Calu3 (cell line): ENCODE data around the gene ETAA1. TPM values are rescaled to one million over a fixed set of nuclear protein-coding genes. Genes with fewer than 3 reads are reported as not detected.
A peak's percentile ranks its signal among the peaks of the same experiment; 100 is the strongest.

ENCODE experiments used
- BruUV-seq: library from RNA; stranded (reverse); fragments of 400-500 nt; replicated peaks from 2 replicates; lab custom pipeline; 2021; lab: Mats Ljungman, UMichigan
- CTCF ChIA-PET: fragments of 300-600 bp; sonication (Branson Sonifier 250); formaldehyde crosslinking; loops from one replicate; lab custom pipeline; 2022; ENCODE audit warnings: antibody characterized with exemption; lab: Charles Lee
- DNase-seq: peaks from one replicate; pipeline ENCODE4 v3.0.0; 2022
- H3K27ac Mint-ChIP-seq: one replicate; pipeline ENCODE4 v1.8.0; 2022; ENCODE audit warnings: mixed read lengths; ENCODE audit not compliant: unreplicated experiment
- H3K27me3 Mint-ChIP-seq: one replicate; pipeline ENCODE4 v1.8.0; 2022; ENCODE audit warnings: mixed read lengths; ENCODE audit not compliant: unreplicated experiment
- H3K36me3 Mint-ChIP-seq: one replicate; pipeline ENCODE4 v1.8.0; 2022; ENCODE audit warnings: mild to moderate bottlenecking, moderate library complexity, mixed read lengths; ENCODE audit not compliant: insufficient read depth, unreplicated experiment
- H3K4me1 Mint-ChIP-seq: one replicate; pipeline ENCODE4 v1.8.0; 2022; ENCODE audit warnings: mild to moderate bottlenecking, low read depth, mixed read lengths; ENCODE audit not compliant: unreplicated experiment
- H3K4me3 Mint-ChIP-seq: one replicate; pipeline ENCODE4 v1.8.0; 2022; ENCODE audit warnings: mild to moderate bottlenecking, low read depth, moderate library complexity, mixed read lengths; ENCODE audit not compliant: unreplicated experiment
- H3K9me3 Mint-ChIP-seq: one replicate; pipeline ENCODE4 v1.8.0; 2022; ENCODE audit warnings: low read depth, mixed read lengths; ENCODE audit not compliant: unreplicated experiment
- intact Hi-C: fragments of 100-400 bp; cut with micrococcal nuclease; formaldehyde crosslinking; loops from one replicate; pipeline ENCODE4 v1.10.0; 2022; ENCODE audit not compliant: unreplicated experiment
- total RNA-seq: library from RNA; stranded (reverse); gene quantifications from 2 replicates; pipeline ENCODE4 v1.2.3, GENCODE V29; 2022
- TF ChIP-seq, protein P1 (sequence below): fragments of 200-600 bp; IDR thresholded peaks from one replicate; pipeline ENCODE4 v1.8.0; 2022; ENCODE audit warnings: antibody characterized with exemption; ENCODE audit not compliant: unreplicated experiment

Gene ETAA1
- total RNA-seq, 1 experiment from 2014 or later: 12.6 TPM

DNA sequence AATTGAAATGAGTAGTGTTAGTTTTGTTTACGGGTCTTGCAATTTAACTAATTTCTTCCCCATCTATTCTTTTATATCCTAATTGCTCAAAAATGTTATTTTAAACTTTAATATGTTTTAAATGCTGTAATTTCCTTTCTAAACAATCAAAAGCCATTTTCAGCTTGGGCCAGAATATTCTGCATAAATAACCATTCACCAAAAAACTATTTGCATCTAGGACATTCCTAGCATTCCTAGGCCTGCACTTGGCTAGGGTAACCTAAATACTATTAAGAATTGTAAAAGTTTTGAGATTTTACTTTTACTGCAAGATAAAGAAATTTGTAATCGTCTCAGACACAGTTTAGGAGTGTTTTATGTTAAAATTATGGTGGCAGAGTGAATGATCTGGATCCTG lies 7.8 kb upstream of the ETAA1 start:
- H3K27ac Mint-ChIP-seq: no peak overlapping the region
- H3K36me3 Mint-ChIP-seq: no peaks in the 10 kb centered on the region
- H3K4me1 Mint-ChIP-seq: peaks cover 15% of the 10 kb centered on the region
- H3K27me3 Mint-ChIP-seq: no peaks in the 10 kb centered on the region
- H3K4me3 Mint-ChIP-seq: no peak overlapping the region
- no peaks in the 10 kb centered on the region for H3K9me3 Mint-ChIP-seq
- no peak for DNase-seq
- TF ChIP-seq, protein P1, sequence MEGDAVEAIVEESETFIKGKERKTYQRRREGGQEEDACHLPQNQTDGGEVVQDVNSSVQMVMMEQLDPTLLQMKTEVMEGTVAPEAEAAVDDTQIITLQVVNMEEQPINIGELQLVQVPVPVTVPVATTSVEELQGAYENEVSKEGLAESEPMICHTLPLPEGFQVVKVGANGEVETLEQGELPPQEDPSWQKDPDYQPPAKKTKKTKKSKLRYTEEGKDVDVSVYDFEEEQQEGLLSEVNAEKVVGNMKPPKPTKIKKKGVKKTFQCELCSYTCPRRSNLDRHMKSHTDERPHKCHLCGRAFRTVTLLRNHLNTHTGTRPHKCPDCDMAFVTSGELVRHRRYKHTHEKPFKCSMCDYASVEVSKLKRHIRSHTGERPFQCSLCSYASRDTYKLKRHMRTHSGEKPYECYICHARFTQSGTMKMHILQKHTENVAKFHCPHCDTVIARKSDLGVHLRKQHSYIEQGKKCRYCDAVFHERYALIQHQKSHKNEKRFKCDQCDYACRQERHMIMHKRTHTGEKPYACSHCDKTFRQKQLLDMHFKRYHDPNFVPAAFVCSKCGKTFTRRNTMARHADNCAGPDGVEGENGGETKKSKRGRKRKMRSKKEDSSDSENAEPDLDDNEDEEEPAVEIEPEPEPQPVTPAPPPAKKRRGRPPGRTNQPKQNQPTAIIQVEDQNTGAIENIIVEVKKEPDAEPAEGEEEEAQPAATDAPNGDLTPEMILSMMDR: no peak
- intact Hi-C loops: no loop called here
- no TSS peak for BruUV-seq
- CTCF ChIA-PET: no interaction called here

DNA sequence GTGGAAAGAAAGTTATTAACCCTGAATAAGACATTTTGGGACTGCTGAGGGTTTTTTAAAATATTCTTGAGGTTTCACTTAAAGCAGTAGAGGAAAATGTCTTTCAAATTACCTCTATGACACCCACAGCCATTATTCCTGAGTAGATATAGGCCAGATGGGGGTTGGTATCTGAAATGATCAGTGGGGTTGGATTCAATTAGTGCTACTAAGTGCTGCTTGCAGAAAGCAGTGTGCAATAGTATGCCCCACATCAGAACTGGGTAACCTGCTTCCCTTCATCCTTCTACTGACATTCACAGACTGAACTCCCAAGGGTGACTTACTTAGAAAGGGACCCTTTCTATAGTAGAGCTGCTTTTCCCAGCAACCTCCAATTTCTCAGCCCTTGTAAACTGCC lies 7.3 kb upstream of the ETAA1 start:
- Mint-ChIP-seq H3K27ac (no peak overlapping the region), H3K4me3 (no peak overlapping the region), H3K27me3 (no peaks in the 10 kb centered on the region), H3K9me3 (no peaks in the 10 kb centered on the region), H3K36me3 (peaks cover 3% of the 10 kb centered on the region), H3K4me1 (peaks cover 20% of the 10 kb centered on the region)
- no peak for DNase-seq
- CTCF ChIA-PET: no interaction called here
- TF ChIP-seq, protein P1: no peak
- intact Hi-C loops: no loop called here
- BruUV-seq: no TSS peak

DNA sequence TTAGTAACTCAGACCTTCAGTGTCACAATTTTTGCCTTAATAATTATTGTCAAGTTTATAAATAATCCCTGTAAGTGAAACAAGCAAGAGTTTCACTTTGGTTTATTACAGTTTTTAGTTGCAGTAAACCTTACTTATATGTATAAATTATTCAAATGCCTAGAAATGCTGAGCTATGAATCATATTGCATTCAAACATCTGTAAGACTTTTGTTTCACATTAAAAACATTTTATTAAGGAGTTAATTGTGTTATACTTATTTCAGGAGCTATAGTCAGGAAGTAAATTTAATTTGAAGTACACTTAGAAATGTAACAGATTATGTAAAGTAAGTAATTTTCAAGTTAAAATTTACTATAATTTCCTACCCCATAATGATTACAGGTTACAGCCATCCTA lies 3.9 kb upstream of the ETAA1 start:
- no peak for DNase-seq
- Mint-ChIP-seq H3K4me3 (no peak overlapping the region), H3K36me3 (peaks cover 21% of the 10 kb centered on the region), H3K9me3 (no peaks in the 10 kb centered on the region), H3K4me1 (peaks cover 39% of the 10 kb centered on the region), H3K27me3 (no peaks in the 10 kb centered on the region), H3K27ac (no peak overlapping the region)
- CTCF ChIA-PET: no interaction called here
- intact Hi-C loops: no loop called here
- TF ChIP-seq, protein P1: no peak
- no TSS peak for BruUV-seq

DNA sequence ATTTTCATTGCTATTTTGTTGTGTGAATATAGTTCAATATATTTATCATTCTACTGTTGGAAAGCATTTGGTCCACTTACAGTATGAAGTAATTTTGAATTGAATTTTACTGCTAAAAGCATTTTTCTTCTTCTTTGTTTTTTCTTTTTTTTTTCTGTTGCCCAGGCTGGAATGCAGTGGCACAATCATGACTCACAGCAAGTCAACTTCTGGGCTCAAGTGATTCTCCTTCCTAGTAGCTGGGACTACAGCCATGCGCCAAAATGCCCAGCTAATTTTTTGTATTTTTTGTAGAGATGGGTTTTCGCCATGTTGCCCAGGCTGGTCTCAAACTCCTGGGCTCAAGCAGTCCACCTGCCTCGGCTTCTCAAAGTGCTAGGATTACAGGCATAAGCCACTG lies 2.4 kb upstream of the ETAA1 start:
- no peak overlapping the region for H3K4me3 Mint-ChIP-seq
- H3K4me1 Mint-ChIP-seq: peaks cover 34% of the 10 kb centered on the region
- H3K27me3 Mint-ChIP-seq: no peaks in the 10 kb centered on the region
- CTCF ChIA-PET: no interaction called here
- no peaks in the 10 kb centered on the region for H3K9me3 Mint-ChIP-seq
- peak; percentile 5 for DNase-seq
- peak overlapping the region; percentile 77 for H3K27ac Mint-ChIP-seq
- TF ChIP-seq, protein P1: no peak
- intact Hi-C loops: loop anchor here (5.0 kb wide), 3 partner anchors 102 to 962 kb away; no protein-coding TSS in a partner anchor
- H3K36me3 Mint-ChIP-seq: peaks cover 25% of the 10 kb centered on the region
- no TSS peak for BruUV-seq
